ENCODE measurements around the gene C17orf75. TPM values are rescaled to one million over a fixed set of nuclear protein-coding genes. Genes with fewer than 3 reads are reported as not detected.
"Not testable (repeated sequence)": the region's sequence is repeated elsewhere in the genome, so short reads cannot be mapped to it uniquely, and the experiment has no call there.

The C17orf75 gene
- total RNA-seq, 2 donors from 2014 or later = 23.2 to 24.5 TPM

DNA sequence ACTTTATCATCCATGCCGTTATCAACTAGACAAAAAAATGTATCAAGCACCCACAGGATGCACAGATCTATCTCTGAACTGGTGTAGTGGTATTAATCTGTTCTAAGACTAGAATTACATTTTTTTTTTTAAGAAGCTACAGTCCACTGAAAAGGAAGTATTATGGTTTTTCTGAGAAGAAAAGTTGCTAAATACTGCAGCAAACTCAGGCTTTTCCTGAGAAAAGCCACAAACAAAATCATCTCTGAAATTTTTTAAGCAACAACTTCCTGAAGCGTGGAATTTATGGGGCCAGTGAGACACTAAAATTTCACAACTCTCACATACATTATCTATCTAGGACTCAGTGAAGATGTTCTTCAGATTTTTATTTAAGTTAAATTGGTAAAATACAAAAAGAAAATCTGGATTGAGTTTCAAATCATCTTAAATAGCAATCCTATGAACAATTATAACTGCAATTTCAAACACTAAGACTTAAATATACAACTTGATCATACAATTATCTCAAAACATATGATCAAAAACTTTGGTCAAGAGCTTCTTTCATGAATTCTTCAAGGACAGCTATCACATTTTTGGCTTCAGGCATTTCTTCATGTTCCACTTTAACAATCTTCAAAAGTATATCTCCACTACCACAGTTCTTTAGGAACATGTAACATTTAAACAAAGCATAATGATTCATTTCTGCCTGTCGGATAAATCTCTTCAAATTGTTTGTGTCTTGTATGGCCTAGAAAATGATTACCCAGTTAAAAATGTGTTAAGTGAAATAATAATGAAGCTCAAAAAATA, 10.5 kb downstream of the C17orf75 start:
- Mint-ChIP-seq H3K36me3 (peaks cover 8% of the 10 kb centered on the region), H3K27ac (peak overlapping the region; percentile 97 to 98), H3K4me1 (ENCODE audit: low read depth in 2 of 2) (peaks cover 23 to 33% of the 10 kb centered on the region in 2 donors), H3K4me3 (peak overlapping the region; percentile 87), H3K9me3 (no peaks in the 10 kb centered on the region), H3K27me3 (no peaks in the 10 kb centered on the region)
- ATAC-seq (peak; percentile 90 to 92), DNase-seq (ENCODE audit: low spot score) (no peak)

- H3K4me1 Mint-ChIP-seq (ENCODE audit: low read depth in 2 of 2) = peaks cover 23 to 33% of the 10 kb centered on the region in 2 donors
- no peaks in the 10 kb centered on the region for H3K27me3 Mint-ChIP-seq
- peak in 1 of 2 donors; percentile 39 for ATAC-seq
- H3K4me3 Mint-ChIP-seq = peak overlapping the region; percentile 87
- no peaks in the 10 kb centered on the region for H3K9me3 Mint-ChIP-seq
- no peak for DNase-seq (ENCODE audit: low spot score)
- peaks cover 8% of the 10 kb centered on the region for H3K36me3 Mint-ChIP-seq
- H3K27ac Mint-ChIP-seq = peak overlapping the region; percentile 97 to 98
Observed at GRCh38 chr17:32330147-32330546, 11.8 kb downstream of the C17orf75 start.

- no peak overlapping the region for H3K4me3 Mint-ChIP-seq
- peaks cover 29 to 39% of the 10 kb centered on the region in 2 donors for H3K4me1 Mint-ChIP-seq (ENCODE audit: low read depth in 2 of 2)
- H3K27ac Mint-ChIP-seq = peak overlapping the region; percentile 97 to 98
- no peak for ATAC-seq
- H3K36me3 Mint-ChIP-seq = no peaks in the 10 kb centered on the region
- H3K9me3 Mint-ChIP-seq = no peaks in the 10 kb centered on the region
- H3K27me3 Mint-ChIP-seq = no peaks in the 10 kb centered on the region
- no peak for DNase-seq (ENCODE audit: low spot score)
Observed at GRCh38 chr17:32327911-32328310, 14.1 kb downstream of the C17orf75 start.

DNA sequence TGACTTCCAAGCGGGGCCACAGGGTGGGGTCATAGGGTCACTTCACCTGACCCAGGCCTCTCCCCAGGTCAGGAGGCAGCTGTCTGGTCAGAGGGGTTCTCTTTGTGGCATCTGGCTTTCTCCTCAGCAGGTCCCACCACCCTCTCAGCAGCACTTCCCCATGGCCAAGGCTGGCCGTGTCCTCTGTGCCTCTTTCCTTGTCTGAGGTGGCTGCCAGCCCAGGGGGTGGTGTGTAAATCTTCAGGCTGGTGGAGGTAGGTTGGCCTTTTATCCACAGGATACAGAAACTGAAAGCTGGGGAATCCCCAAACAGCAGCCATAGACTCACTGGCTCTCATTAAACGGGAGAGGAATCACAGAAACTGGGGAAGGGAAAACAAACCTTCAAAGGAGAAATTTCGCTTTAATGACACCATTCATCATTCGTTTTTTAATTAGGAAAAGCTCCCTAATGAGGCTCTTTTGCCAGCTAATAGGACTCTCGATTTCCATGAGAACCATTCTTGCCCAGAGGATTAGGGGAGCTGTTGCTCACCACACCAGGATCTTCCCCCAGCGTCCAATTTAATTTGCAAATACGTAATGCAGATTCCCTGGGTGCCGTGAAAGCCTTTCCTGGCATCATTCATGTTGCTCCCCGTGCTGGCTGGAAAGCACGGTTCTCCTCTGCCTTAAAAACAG, 18.0 kb downstream of the C17orf75 start:
- DNase-seq (ENCODE audit: low spot score) (peak; percentile 73), ATAC-seq (peak; percentile 79 to 88)
- Mint-ChIP-seq H3K27ac (peak overlapping the region; percentile 37 to 87), H3K27me3 (no peaks in the 10 kb centered on the region), H3K4me3 (peak overlapping the region; percentile 54), H3K4me1 (ENCODE audit: low read depth in 2 of 2) (peaks cover 17 to 19% of the 10 kb centered on the region in 2 donors), H3K36me3 (no peaks in the 10 kb centered on the region), H3K9me3 (no peaks in the 10 kb centered on the region)

DNA sequence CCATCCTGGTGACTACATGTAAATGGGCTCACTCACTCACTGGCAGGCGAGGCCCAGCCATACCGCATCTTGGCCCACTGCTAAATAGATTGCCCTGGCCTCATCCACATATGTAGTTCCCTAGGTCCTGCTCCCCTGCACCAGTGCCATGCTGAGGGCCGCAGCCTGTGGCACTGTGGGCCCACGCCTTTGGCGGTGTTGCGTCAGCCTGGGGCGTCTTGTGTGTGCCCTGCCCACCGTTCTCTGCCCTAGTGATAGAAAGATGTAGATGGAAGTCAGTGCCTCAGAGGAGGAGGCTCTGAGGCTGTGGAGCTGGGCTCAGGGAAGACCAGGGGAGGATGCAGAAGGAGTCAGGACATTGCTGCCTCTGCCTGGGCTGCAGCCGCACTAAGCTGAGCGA, 18.9 kb downstream of the C17orf75 start:
- no peaks in the 10 kb centered on the region for H3K36me3 Mint-ChIP-seq
- H3K4me1 Mint-ChIP-seq (ENCODE audit: low read depth in 2 of 2) = peaks cover 17 to 22% of the 10 kb centered on the region in 2 donors
- H3K27ac Mint-ChIP-seq = peak overlapping the region; percentile 37 to 87
- no peak for ATAC-seq
- DNase-seq (ENCODE audit: low spot score) = no peak
- H3K4me3 Mint-ChIP-seq = peak overlapping the region; percentile 35
- H3K9me3 Mint-ChIP-seq = no peaks in the 10 kb centered on the region
- no peaks in the 10 kb centered on the region for H3K27me3 Mint-ChIP-seq

GRCh38 chr17:32320847-32321246, 21.1 kb downstream of the C17orf75 start:
- Mint-ChIP-seq H3K4me3 (no peak overlapping the region), H3K27ac (no peak overlapping the region)
- DNase-seq (ENCODE audit: low spot score) = no peak

GRCh38 chr17:32320080-32320479, 21.9 kb downstream of the C17orf75 start:
- not testable (repeated sequence) for H3K36me3 Mint-ChIP-seq; H3K27ac Mint-ChIP-seq; ATAC-seq; H3K4me3 Mint-ChIP-seq; DNase-seq (ENCODE audit: low spot score); H3K27me3 Mint-ChIP-seq; H3K9me3 Mint-ChIP-seq
- peaks cover 17 to 24% of the 10 kb centered on the region in 2 donors for H3K4me1 Mint-ChIP-seq (ENCODE audit: low read depth in 2 of 2)

More at GRCh38 chr17:32320847-32321246, 21.1 kb downstream of the C17orf75 start:
- H3K27me3 Mint-ChIP-seq = peaks cover 0 to under 1% of the 10 kb centered on the region in 2 donors
- no peak for ATAC-seq
- no peaks in the 10 kb centered on the region for H3K36me3 Mint-ChIP-seq
- H3K4me1 Mint-ChIP-seq (ENCODE audit: low read depth in 2 of 2) = peaks cover 17 to 22% of the 10 kb centered on the region in 2 donors
- no peaks in the 10 kb centered on the region for H3K9me3 Mint-ChIP-seq

GRCh38 chr17:32319548-32319905, 22.4 kb downstream of the C17orf75 start:
- Mint-ChIP-seq H3K9me3 (no peaks in the 10 kb centered on the region), H3K27ac (peak overlapping the region in 1 of 2 donors; percentile 43), H3K4me1 (ENCODE audit: low read depth in 2 of 2) (peaks cover 15 to 24% of the 10 kb centered on the region in 2 donors), H3K4me3 (peak overlapping the region; percentile 75), H3K27me3 (peaks cover 0 to 2% of the 10 kb centered on the region in 2 donors), H3K36me3 (no peaks in the 10 kb centered on the region)
- DNase-seq (ENCODE audit: low spot score) = peak; percentile 85
- ATAC-seq = peak; percentile 88 to 90

- H3K27ac Mint-ChIP-seq = no peak overlapping the region
- peak overlapping the region; percentile 75 for H3K4me3 Mint-ChIP-seq
- no peaks in the 10 kb centered on the region for H3K36me3 Mint-ChIP-seq
- no peak for ATAC-seq
- no peak for DNase-seq (ENCODE audit: low spot score)
- peaks cover 0 to 2% of the 10 kb centered on the region in 2 donors for H3K27me3 Mint-ChIP-seq
- H3K4me1 Mint-ChIP-seq (ENCODE audit: low read depth in 2 of 2) = peaks cover 6 to 15% of the 10 kb centered on the region in 2 donors
- H3K9me3 Mint-ChIP-seq = no peaks in the 10 kb centered on the region
Observed at GRCh38 chr17:32318071-32318470, 23.9 kb downstream of the C17orf75 start.

DNA sequence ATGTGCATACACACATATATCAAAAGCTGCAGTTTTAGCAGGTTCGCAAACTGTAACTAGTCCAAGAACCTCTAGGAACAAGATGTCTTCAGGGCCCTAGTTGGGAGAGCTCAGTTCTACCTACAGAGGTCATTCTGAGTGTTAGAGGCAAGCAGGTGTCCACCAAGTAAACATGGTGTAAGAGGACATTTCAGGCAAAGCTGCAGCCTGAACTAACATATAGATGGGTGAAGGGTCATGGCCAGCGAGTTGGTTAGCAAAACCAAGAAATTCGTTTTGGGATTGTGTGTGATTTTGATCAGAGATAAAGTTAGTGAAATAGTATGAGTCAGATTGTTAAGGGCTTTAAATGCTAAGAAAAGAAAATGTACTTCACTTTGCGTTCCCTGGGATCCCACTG, 24.6 kb downstream of the C17orf75 start:
- Mint-ChIP-seq H3K36me3 (no peaks in the 10 kb centered on the region), H3K9me3 (no peaks in the 10 kb centered on the region), H3K4me1 (ENCODE audit: low read depth in 2 of 2) (peaks cover 4 to 12% of the 10 kb centered on the region in 2 donors), H3K27ac (no peak overlapping the region), H3K27me3 (peaks cover 0 to 2% of the 10 kb centered on the region in 2 donors), H3K4me3 (peak overlapping the region; percentile 4)
- DNase-seq (ENCODE audit: low spot score) (no peak), ATAC-seq (no peak)

GRCh38 chr17:32316653-32317052, 25.3 kb downstream of the C17orf75 start:
- H3K36me3 Mint-ChIP-seq; H3K4me3 Mint-ChIP-seq; ATAC-seq; H3K9me3 Mint-ChIP-seq; H3K27me3 Mint-ChIP-seq; DNase-seq (ENCODE audit: low spot score); H3K27ac Mint-ChIP-seq: not testable (repeated sequence)
- peaks cover 0 to 10% of the 10 kb centered on the region in 2 donors for H3K4me1 Mint-ChIP-seq (ENCODE audit: low read depth in 2 of 2)

DNA sequence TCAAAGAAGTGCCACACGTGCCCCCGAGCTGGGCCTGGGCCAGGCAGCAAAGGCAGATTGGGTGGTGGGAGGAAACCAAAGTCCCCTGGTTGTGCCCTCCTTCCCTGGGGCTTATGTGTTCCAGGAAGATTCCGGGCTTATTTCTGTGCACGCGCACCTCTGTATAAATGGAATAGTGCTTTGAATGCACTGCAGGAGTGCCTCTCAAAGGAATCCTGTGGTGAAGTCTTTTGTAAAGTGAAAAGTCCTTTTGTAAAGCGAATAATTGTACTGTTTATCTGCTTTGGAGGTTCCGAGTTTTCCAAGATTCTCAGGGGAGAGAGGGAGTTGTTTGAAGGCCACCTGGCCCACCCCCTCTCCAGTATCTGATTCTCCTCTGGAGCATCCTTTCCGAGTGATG, 26.8 kb downstream of the C17orf75 start:
- Mint-ChIP-seq H3K36me3 (no peaks in the 10 kb centered on the region), H3K9me3 (no peaks in the 10 kb centered on the region), H3K27ac (no peak overlapping the region), H3K27me3 (peaks cover 0 to 2% of the 10 kb centered on the region in 2 donors), H3K4me1 (ENCODE audit: low read depth in 2 of 2) (peaks cover 0 to 10% of the 10 kb centered on the region in 2 donors), H3K4me3 (no peak overlapping the region)
- DNase-seq (ENCODE audit: low spot score) (no peak), ATAC-seq (no peak)

DNA sequence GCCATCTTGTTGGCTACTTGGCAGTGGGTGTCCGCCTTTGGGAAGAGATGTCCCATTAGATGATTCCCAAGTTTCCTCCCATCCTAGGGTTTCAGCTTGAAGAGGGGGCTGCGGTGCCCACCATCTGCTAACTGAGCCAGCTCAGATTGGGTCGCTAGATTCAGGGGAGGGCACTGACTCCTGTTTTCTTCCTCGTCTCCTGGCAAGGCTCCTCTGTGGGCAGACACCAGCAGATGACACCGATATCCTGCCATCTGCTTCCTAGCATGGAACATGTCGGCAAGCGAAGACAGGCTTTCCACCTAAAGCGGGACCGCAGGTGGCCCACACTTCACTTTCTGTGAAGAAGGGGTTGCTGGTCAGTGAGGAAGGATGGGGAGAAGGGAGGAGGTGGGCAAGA, 27.3 kb downstream of the C17orf75 start:
- H3K27ac Mint-ChIP-seq = no peak overlapping the region

DNA sequence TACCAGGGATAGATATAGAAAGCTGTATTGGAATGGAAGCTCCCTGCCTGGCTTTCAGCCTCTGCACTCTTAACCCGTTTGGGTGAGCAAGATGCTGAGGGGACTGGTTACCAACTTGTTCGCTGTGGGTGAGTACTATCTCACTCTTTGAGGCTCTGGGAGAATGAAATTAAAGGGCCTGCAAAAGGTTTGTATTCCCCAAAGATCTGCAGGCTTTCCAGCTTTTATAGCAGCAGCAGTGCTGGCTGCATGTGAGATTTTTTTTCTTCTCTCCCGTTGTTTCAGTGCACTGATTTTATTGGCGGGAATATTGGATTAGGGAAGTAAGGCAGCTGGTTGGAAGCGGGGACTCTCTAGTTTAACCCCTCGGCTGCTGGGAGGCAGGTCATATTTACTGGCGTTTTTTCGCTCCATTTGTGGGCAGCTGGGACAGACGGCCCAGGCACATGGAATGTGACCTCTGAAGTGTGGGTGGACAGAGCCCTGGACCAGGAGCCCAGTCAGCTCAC, 30.9 kb downstream of the C17orf75 start:
- no peaks in the 10 kb centered on the region for H3K36me3 Mint-ChIP-seq
- no peaks in the 10 kb centered on the region for H3K9me3 Mint-ChIP-seq
- H3K4me3 Mint-ChIP-seq = no peak overlapping the region
- H3K27me3 Mint-ChIP-seq = peaks cover 0 to 4% of the 10 kb centered on the region in 2 donors
- H3K4me1 Mint-ChIP-seq (ENCODE audit: low read depth in 2 of 2) = peaks cover 0 to 2% of the 10 kb centered on the region in 2 donors
- DNase-seq (ENCODE audit: low spot score) (no peak), ATAC-seq (no peak)
- H3K27ac Mint-ChIP-seq = no peak overlapping the region

More for the DNA sequence above, 27.3 kb downstream of the C17orf75 start:
- H3K27me3 Mint-ChIP-seq = peaks cover 0 to 2% of the 10 kb centered on the region in 2 donors
- H3K4me1 Mint-ChIP-seq (ENCODE audit: low read depth in 2 of 2) = peaks cover 0 to 8% of the 10 kb centered on the region in 2 donors
- DNase-seq (ENCODE audit: low spot score) (no peak), ATAC-seq (no peak)
- H3K9me3 Mint-ChIP-seq = no peaks in the 10 kb centered on the region
- no peak overlapping the region for H3K4me3 Mint-ChIP-seq
- H3K36me3 Mint-ChIP-seq = no peaks in the 10 kb centered on the region
